ENCODE results near the gene ARHGEF7. TPM values are rescaled to one million over a fixed set of nuclear protein-coding genes. Genes with fewer than 3 reads are reported as not detected.

ARHGEF7 gene, protein sequence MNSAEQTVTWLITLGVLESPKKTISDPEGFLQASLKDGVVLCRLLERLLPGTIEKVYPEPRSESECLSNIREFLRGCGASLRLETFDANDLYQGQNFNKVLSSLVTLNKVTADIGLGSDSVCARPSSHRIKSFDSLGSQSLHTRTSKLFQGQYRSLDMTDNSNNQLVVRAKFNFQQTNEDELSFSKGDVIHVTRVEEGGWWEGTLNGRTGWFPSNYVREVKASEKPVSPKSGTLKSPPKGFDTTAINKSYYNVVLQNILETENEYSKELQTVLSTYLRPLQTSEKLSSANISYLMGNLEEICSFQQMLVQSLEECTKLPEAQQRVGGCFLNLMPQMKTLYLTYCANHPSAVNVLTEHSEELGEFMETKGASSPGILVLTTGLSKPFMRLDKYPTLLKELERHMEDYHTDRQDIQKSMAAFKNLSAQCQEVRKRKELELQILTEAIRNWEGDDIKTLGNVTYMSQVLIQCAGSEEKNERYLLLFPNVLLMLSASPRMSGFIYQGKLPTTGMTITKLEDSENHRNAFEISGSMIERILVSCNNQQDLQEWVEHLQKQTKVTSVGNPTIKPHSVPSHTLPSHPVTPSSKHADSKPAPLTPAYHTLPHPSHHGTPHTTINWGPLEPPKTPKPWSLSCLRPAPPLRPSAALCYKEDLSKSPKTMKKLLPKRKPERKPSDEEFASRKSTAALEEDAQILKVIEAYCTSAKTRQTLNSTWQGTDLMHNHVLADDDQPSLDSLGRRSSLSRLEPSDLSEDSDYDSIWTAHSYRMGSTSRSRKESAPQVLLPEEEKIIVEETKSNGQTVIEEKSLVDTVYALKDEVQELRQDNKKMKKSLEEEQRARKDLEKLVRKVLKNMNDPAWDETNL
- total RNA-seq, result 18.5 and 38.3 TPM in 2 replicates

DNA sequence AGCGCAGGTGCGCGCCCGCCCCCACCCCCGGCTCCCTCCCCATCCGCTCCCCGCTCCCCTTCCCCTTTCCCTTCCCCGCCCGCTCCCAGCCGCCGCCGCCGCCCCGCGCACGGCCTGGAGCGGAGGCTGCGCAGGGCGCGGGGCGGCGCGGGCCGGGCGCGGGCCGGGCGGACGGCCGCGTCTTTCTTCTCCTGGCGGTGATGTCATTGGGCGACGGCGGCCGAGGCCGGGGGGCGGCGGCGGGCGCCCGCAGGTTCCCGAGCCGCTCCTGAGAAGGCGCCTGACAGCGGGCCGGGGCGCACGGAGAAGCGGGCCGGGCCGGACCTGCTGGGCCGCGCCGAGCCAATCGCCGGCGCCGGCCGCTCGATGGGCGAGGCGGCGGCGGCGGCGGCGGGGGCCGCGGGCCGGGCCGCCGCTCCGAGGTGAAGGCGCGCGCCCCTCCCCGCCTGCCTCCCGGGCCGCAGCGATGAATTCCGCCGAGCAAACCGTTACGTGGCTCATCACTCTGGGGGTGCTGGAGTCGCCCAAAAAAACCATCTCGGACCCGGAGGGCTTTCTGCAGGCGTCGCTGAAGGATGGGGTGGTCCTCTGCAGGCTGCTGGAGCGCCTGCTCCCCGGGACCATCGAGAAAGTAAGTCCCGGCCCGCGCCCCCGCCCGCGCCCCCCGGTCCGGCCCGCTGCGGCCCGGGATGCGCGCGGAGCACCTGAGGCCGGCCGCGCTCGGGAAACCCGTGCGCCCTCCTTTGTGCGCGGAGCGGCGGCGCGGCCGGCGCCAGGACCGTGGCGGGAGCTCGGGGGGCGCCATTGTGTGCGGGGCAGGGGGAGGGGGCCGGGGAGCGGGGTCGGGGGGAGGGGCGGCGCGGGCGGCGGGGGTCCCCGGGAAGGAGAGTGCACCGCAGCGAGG lies at the start of gene ARHGEF7:
Gene ARHGEF7 (plus strand): TSS at position 250 of the 904 bp plus-strand sequence. CDS start 217 bp downstream, at position 467.

DNA sequence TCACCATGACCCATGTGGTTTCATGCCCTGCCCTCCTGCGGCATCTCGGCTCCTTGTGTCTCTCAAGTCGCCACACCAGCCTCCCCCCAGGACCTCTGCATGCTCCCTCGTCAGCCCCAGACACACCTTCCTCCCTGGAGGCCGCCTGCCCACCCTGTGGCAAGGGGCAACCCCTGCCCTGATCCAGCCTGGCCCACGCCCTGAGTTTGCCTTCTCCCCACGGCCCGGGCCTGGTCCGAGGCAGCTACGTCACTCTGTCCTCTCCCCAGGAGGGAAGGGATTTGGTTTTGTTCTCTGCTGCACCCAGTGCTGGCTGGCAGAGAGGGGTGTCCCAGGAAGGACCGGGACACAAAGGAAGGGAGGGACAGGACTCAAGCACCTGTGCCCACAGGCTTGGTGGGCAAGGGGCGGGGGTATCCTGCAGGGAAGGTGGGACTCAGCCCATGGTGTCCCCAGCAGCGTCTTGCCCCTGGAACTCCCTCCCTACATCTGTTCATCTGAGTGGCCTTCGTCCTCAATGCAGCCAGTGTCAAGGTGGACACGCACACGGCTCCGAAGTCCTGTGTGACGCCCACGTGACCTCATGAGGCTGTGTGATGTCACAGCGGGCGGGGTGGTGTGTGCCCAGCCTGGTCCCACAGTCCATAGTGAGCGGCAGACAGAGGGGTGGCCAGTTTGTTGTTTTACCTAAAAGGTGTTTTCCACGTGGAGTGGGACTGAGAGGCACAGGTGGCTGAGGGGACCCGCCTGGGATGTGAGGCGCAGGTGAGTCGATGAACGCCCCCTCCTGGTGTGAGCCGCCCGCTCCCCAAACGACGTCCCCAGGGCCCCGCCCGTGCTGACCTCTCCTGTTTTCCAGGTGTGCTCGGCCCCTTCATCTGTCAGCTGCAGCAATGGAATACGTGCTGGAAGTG lies 205.1 kb downstream of the ARHGEF7 start, which contains the start of gene TEX29:
Gene TEX29 (plus strand): TSS at position 645 of the 914 bp plus-strand sequence. CDS start 249 bp downstream, at position 894.

Other genes starting within 250 kb of the ARHGEF7 start
- gene ANKRD10, start 200.2 kb upstream of the ARHGEF7 start, total RNA-seq, result 27.5 and 140 TPM in 2 replicates
- gene TEX29, start 205.3 kb downstream of the ARHGEF7 start, total RNA-seq, result not detected in 2 replicates